MM.1S (cell line): ENCODE measurements around the gene ZNF827.

Experiments
- EZH2 ChIP-seq: fragments of 300-600 bp; sonication (generic); optimal IDR thresholded peaks from 2 replicates; pipeline ENCODE3; 2017; ENCODE audit warnings: low read depth, mild to moderate bottlenecking, antibody characterized with exemption, low read length, mixed read lengths
- TF ChIP-seq, protein P1 (sequence below): fragments of 300-600 bp; sonication (generic); IDR thresholded peaks from 2 replicates; pipeline ENCODE4 v1.5.1; 2016; ENCODE audit warnings: antibody characterized with exemption, low read length, mixed read lengths

DNA sequence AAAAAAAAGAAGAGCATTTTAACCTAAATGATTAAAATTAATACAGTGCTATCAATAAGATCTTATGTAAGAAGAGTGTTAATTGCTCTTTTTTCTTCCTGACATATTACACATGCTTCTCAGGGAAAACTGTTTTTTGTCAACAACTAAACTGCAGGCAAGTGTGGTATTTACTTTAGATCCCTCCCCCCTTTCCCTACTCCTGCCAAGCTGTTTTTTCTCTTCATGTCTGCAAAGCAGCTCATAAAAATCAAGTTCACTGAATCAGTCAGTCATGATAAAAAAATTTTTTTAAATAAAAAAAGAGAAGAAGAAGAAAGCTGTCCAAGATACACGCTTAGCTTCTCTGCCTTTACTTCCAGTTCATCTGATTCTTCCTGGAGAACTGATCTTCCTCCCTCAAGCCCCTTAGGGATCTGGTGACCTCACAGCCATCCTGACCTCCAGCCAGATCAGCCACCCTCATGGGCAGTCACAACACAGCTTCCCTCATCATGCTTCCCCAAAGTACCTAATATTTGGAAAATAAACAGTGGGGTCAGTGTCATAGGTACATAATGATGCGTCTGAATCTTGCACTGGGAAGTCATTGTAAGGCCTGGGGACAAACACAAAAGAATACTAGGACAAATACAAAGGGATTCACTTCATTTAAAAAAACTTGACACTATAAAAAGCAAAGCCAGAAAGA is 87.0 kb downstream of the ZNF827 start:
- no peak for TF ChIP-seq EZH2
- TF ChIP-seq, protein P1, sequence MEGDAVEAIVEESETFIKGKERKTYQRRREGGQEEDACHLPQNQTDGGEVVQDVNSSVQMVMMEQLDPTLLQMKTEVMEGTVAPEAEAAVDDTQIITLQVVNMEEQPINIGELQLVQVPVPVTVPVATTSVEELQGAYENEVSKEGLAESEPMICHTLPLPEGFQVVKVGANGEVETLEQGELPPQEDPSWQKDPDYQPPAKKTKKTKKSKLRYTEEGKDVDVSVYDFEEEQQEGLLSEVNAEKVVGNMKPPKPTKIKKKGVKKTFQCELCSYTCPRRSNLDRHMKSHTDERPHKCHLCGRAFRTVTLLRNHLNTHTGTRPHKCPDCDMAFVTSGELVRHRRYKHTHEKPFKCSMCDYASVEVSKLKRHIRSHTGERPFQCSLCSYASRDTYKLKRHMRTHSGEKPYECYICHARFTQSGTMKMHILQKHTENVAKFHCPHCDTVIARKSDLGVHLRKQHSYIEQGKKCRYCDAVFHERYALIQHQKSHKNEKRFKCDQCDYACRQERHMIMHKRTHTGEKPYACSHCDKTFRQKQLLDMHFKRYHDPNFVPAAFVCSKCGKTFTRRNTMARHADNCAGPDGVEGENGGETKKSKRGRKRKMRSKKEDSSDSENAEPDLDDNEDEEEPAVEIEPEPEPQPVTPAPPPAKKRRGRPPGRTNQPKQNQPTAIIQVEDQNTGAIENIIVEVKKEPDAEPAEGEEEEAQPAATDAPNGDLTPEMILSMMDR = no peak
